ENCODE data around the gene LATS1. TPM values are rescaled to one million over a fixed set of nuclear protein-coding genes. Genes with fewer than 3 reads are reported as not detected.

LATS1 gene
- polyA plus RNA-seq, 1 of the 3 experiments (the other 2 are of a cell fraction) = 6.9 TPM

DNA sequence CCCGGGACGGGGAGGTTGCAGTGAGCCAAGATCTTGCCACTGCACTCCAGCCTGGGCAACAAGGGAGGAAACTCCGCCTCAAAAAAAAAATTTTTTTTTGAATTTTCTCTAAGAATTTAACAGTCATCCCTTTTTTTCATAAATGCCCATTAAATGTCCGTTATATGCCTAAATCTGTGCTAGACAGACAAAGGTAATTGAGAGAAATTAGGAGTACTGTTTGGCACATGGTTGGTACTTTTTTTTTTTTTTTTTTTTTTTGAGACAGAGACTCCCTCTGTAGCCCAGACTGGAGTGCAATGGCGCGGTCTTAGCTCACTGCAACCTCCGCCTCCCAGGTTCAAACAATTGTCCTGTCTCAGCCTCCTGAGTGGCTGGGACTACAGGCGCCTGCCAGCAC is 33.3 kb upstream of the LATS1 start:
- Histone ChIP-seq H3K4me2 (peak overlapping the region; percentile 89), H3K4me1 (ENCODE audit: control insufficient read depth in 1 of 2, insufficient read depth in 2 of 2, low read depth in 1 of 2, low read length in 1 of 2) (peaks cover 0 to 2% of the 10 kb centered on the region in 2 experiments; a peak in 1 of 4 replicates), H4K20me1 (ENCODE audit: insufficient read depth) (peaks cover 28% of the 10 kb centered on the region; the same call in 1 of the 2 replicates), H3K4me3 (ENCODE audit: low read depth in 2 of 2, low read length in 1 of 2) (peak overlapping the region; percentile 85 to 98; a peak in 3 of 4 replicates), H3K9me3 (no peaks in the 10 kb centered on the region), H2AFZ (ENCODE audit: low read depth) (no peak overlapping the region), H3K79me2 (ENCODE audit: insufficient read depth) (peaks cover 67% of the 10 kb centered on the region), H3K9me2 (no peaks in the 10 kb centered on the region), H3K27me3 (ENCODE audit: insufficient read depth) (no peaks in the 10 kb centered on the region), H3F3A (replicated peaks; ENCODE audit: insufficient read depth) (peaks cover 17% of the 10 kb centered on the region), H3K27ac (ENCODE audit: low read depth in 2 of 2, low read length in 1 of 2) (peak overlapping the region in 1 of 2 experiments; percentile 70; a peak in 1 of 4 replicates), H3K9ac (peak overlapping the region; percentile 80; the same call in 1 of the 2 replicates), H3K36me3 (replicated peaks in 1 of 2; ENCODE audit: control insufficient read depth in 1 of 2, insufficient read depth in 2 of 2, low read length in 1 of 2) (no peaks in the 10 kb centered on the region)
- POLR2A ChIA-PET = interaction anchor here (0.6 kb wide), 2 partner anchors 65 to 119 kb away, joined by 4 read pairs; no protein-coding TSS in a partner anchor
- no peak for DNase-seq
- CTCF ChIA-PET = interaction anchor here (0.6 kb wide), 1 partner anchor 13 kb away, joined by 3 read pairs; no protein-coding TSS in a partner anchor
- 78% methylated on average over 8 of the region's 8 CpGs for WGBS (ENCODE audit: low lambda C conversion rate)
- TF ChIP-seq, protein P1, sequence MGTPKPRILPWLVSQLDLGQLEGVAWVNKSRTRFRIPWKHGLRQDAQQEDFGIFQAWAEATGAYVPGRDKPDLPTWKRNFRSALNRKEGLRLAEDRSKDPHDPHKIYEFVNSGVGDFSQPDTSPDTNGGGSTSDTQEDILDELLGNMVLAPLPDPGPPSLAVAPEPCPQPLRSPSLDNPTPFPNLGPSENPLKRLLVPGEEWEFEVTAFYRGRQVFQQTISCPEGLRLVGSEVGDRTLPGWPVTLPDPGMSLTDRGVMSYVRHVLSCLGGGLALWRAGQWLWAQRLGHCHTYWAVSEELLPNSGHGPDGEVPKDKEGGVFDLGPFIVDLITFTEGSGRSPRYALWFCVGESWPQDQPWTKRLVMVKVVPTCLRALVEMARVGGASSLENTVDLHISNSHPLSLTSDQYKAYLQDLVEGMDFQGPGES (IDR thresholded peaks at IDR 0.05; ENCODE audit: low read depth, low read length) = no peak
- TF ChIP-seq, protein P2, sequence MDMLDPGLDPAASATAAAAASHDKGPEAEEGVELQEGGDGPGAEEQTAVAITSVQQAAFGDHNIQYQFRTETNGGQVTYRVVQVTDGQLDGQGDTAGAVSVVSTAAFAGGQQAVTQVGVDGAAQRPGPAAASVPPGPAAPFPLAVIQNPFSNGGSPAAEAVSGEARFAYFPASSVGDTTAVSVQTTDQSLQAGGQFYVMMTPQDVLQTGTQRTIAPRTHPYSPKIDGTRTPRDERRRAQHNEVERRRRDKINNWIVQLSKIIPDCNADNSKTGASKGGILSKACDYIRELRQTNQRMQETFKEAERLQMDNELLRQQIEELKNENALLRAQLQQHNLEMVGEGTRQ (IDR thresholded peaks at IDR 0.05; ENCODE audit: borderline replicate concordance, low read depth, low read length) = no peak
- no peak for TF ChIP-seq CHD2 (IDR thresholded peaks at IDR 0.05; ENCODE audit: low read length, partially characterized antibody)
- TF ChIP-seq, protein P3, sequence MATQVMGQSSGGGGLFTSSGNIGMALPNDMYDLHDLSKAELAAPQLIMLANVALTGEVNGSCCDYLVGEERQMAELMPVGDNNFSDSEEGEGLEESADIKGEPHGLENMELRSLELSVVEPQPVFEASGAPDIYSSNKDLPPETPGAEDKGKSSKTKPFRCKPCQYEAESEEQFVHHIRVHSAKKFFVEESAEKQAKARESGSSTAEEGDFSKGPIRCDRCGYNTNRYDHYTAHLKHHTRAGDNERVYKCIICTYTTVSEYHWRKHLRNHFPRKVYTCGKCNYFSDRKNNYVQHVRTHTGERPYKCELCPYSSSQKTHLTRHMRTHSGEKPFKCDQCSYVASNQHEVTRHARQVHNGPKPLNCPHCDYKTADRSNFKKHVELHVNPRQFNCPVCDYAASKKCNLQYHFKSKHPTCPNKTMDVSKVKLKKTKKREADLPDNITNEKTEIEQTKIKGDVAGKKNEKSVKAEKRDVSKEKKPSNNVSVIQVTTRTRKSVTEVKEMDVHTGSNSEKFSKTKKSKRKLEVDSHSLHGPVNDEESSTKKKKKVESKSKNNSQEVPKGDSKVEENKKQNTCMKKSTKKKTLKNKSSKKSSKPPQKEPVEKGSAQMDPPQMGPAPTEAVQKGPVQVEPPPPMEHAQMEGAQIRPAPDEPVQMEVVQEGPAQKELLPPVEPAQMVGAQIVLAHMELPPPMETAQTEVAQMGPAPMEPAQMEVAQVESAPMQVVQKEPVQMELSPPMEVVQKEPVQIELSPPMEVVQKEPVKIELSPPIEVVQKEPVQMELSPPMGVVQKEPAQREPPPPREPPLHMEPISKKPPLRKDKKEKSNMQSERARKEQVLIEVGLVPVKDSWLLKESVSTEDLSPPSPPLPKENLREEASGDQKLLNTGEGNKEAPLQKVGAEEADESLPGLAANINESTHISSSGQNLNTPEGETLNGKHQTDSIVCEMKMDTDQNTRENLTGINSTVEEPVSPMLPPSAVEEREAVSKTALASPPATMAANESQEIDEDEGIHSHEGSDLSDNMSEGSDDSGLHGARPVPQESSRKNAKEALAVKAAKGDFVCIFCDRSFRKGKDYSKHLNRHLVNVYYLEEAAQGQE (IDR thresholded peaks at IDR 0.05; ENCODE audit: low read depth, low read length) = no peak
- TF ChIP-seq JUND (IDR thresholded peaks at IDR 0.05) = no peak
- TF ChIP-seq, protein P4, sequence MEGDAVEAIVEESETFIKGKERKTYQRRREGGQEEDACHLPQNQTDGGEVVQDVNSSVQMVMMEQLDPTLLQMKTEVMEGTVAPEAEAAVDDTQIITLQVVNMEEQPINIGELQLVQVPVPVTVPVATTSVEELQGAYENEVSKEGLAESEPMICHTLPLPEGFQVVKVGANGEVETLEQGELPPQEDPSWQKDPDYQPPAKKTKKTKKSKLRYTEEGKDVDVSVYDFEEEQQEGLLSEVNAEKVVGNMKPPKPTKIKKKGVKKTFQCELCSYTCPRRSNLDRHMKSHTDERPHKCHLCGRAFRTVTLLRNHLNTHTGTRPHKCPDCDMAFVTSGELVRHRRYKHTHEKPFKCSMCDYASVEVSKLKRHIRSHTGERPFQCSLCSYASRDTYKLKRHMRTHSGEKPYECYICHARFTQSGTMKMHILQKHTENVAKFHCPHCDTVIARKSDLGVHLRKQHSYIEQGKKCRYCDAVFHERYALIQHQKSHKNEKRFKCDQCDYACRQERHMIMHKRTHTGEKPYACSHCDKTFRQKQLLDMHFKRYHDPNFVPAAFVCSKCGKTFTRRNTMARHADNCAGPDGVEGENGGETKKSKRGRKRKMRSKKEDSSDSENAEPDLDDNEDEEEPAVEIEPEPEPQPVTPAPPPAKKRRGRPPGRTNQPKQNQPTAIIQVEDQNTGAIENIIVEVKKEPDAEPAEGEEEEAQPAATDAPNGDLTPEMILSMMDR (IDR thresholded peaks at IDR 0.05) = no peak
- no peak for TF ChIP-seq RCOR1 (IDR thresholded peaks at IDR 0.05; ENCODE audit: low read length)
- no peak for TF ChIP-seq TEAD4 (IDR thresholded peaks at IDR 0.05; ENCODE audit: borderline replicate concordance, insufficient read depth)
- TF ChIP-seq, protein P5, sequence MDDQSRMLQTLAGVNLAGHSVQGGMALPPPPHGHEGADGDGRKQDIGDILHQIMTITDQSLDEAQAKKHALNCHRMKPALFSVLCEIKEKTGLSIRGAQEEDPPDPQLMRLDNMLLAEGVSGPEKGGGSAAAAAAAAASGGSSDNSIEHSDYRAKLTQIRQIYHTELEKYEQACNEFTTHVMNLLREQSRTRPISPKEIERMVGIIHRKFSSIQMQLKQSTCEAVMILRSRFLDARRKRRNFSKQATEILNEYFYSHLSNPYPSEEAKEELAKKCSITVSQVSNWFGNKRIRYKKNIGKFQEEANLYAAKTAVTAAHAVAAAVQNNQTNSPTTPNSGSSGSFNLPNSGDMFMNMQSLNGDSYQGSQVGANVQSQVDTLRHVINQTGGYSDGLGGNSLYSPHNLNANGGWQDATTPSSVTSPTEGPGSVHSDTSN (IDR thresholded peaks at IDR 0.05) = no peak
- TF ChIP-seq, protein P6, sequence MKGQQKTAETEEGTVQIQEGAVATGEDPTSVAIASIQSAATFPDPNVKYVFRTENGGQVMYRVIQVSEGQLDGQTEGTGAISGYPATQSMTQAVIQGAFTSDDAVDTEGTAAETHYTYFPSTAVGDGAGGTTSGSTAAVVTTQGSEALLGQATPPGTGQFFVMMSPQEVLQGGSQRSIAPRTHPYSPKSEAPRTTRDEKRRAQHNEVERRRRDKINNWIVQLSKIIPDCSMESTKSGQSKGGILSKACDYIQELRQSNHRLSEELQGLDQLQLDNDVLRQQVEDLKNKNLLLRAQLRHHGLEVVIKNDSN (IDR thresholded peaks at IDR 0.05; ENCODE audit: borderline replicate concordance, low read depth) = no peak
- TF ChIP-seq EP300 (IDR thresholded peaks at IDR 0.05; ENCODE audit: borderline replicate concordance in 1 of 2, low read depth in 1 of 2, low read length in 1 of 2) = no peak
- no peak for TF ChIP-seq SIN3A (IDR thresholded peaks at IDR 0.05; ENCODE audit: borderline replicate concordance, low read depth, low read length)
- TF ChIP-seq ELF1 (IDR thresholded peaks at IDR 0.05) = no peak
- no peak for TF ChIP-seq FOSL2 (IDR thresholded peaks at IDR 0.05; ENCODE audit: borderline replicate concordance, low read depth)

Data from SK-N-SH (cell line).